GM19455 (cell line): ENCODE results near the gene RAI14.
A peak's percentile ranks its signal among the peaks of the same experiment; 100 is the strongest.
"Not testable (repeated sequence)": the region's sequence is repeated elsewhere in the genome, so short reads cannot be mapped to it uniquely, and the experiment has no call there.

Experiments
- ATAC-seq: cut with Tn5 transposase; IDR thresholded peaks from one replicate; pipeline ENCODE4 v1.9.1; 2021; ENCODE audit not compliant: unreplicated experiment

The RAI14 gene

DNA sequence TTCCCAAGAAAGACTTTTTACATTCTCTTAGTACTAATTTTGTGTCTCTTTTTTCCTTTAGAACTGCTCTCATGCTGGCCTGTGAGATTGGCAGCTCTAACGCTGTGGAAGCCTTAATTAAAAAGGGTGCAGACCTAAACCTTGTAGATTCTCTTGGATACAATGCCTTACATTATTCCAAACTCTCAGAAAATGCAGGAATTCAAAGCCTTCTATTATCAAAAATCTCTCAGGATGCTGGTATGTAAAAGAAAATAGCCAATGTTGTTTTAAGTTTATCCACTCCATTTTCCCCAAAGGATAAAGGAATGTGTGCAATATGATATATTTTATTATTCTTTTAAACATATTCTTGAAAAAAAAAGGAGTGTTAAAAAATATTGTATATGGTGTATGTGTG lies 155.6 kb downstream of the RAI14 start:
- ATAC-seq = no peak

- ATAC-seq = no peak
These were observed 157.4 kb downstream of the RAI14 start for GRCh38 chr5:34813509-34813908.

DNA sequence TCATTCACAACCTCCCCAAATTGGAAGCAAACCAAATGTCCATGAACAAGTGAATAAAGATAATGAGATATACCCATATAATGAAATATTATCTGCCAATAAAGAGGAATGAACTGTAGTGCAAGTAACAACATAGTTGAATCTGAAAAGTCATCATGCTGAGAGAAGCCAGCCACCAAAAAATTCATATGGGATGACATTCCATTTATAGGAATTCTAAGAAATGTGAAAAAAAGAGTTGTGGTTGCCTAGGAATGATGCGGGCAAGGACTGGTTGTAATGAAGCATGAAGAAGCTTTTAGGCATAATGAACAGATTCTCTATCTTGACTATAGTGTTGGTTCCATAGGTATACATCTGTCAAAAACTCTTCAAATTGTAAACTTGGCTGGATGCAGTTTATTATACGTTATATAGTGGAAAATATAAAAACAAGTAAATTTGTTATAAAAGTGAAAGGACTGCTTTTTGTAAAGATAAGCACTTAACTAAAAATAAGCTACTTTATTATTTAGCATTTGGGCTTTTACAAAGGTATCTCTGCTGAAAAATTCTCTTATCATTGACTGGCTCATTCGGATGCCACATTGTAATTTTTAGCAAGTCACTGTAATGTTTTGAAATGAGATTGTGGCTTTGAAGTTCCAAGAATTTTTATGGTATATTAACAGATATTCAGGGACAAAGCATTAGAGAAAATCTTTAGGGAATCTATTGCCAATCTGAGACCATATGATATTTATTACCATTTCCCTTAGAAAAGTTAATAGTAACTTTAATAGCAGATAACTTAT lies 161.6 kb downstream of the RAI14 start:
- no peak for ATAC-seq

- no peak for ATAC-seq
These were observed 162.6 kb downstream of the RAI14 start for GRCh38 chr5:34818717-34819116.

DNA sequence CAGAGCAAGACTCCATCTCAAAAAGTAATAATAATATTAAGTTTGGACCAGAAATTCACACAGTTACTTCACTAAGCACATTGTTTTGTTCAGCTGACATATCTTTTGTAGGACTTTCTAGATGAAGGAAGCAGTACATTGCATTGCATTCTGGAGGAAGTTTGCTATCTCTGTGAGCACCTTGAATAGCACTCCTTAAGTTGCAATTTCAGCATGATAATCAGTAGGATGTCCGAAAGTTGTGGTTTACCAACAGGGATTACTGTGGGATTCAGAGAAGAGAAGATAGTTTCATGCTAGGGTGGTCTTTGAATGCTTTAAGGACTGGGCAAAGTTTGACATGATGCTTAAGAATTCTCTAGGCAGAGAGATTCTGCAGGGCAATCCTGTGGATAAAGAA lies 164.5 kb downstream of the RAI14 start:
- no peak for ATAC-seq

DNA sequence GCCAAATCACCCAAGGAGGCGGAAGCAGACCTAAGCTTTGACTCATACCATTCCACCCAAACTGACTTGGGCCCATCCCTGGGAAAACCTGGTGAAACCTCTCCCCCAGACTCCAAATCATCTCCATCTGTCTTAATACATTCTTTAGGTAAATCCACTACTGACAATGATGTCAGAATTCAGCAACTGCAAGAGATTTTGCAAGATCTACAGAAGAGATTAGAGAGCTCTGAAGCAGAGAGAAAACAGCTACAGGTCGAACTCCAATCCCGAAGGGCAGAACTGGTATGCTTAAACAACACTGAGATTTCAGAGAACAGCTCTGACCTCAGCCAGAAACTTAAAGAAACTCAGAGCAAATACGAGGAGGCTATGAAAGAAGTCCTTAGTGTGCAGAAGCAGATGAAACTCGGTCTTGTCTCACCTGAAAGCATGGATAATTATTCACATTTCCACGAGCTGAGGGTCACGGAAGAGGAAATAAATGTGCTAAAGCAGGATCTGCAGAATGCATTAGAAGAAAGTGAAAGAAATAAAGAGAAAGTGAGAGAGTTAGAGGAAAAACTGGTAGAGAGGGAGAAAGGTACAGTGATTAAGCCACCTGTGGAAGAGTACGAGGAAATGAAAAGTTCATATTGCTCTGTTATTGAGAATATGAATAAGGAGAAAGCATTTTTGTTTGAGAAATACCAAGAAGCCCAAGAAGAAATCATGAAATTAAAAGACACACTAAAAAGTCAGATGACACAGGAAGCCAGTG lies 167.0 kb downstream of the RAI14 start:
- no peak for ATAC-seq

DNA sequence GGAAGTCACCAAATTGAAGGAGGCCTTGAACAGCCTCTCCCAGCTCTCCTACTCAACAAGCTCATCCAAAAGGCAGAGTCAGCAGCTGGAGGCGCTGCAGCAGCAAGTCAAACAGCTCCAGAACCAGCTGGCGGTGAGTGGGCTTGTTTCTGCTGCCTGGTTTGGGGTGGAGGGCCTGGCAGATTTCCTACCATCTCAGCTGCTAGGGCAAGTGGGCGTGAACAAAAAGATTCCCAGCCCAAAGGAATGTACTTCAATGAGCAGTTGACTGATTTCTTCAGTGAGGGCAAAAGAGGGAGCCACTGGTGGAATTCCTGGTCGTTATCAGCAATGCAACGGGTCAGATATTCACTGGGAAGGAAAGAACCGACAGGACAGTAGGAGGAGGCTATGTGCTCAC lies 170.2 kb downstream of the RAI14 start:
- ATAC-seq = no peak

DNA sequence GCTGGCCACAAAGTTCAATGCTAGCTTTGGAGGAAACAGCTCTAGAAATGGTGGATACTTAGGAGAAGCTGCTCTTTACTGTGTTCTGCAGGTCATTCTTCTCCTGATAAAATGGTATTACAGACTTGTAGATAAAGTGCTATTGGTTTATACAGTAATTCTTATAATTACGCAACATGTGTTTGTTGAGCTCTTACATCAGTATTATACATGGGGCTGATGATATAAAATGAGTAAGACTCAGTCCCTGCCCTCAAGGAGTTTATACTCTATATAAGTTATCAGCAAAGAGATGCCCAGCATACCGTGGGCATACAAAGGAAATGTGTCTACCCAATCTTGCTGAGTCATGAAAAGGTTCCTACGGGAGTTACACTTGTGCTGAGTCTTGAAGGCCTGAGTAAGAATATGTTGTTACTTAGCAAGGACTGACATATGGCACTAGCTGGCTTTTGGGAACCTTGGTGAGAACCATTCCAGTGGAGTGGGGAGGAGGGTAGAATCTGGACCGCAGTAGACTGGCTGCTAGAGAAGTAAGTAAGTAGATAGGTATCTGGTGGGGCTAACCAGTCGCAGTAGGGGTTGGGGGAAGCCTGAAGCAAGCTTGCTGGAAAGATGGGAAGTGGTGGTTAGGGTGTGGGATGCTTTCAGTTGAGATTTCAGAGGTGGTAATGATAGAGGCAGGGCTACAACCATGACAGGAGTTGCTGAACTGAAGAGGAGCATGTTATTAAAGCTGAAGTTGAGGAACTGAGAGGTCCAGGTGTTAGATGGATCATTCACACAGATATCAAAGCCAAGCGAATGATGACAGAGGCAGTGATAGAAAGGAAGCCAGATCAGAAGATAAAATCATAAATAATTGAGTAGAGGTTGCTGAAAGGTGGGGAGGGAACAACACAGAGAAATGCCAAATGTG lies 171.7 kb downstream of the RAI14 start:
- ATAC-seq = no peak

DNA sequence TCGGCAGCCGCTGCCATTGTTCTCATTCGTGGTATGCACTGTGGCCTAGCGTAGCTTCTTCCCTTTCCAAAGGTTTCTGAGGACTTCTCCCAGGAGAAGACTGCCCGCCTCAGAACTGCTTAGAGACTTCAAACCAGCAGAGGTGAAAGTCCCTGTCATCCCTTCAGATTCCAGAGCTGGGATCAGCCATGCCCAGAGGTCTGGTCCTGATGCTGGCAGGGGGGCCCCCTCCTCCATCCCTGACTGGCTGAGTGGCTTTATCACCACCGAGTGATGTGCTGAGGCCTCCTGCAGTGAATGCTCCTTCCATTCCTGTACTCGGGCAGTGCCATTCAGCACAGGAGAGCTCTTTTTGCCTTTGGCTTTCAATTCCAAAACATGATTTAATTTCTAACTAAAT lies 174.7 kb downstream of the RAI14 start:
- ATAC-seq = not testable (repeated sequence)

- no peak for ATAC-seq
These were observed 175.2 kb downstream of the RAI14 start for GRCh38 chr5:34831303-34831702.

GRCh38 chr5:34832568-34832967 lies 176.4 kb downstream of the RAI14 start:
- no peak for ATAC-seq

DNA sequence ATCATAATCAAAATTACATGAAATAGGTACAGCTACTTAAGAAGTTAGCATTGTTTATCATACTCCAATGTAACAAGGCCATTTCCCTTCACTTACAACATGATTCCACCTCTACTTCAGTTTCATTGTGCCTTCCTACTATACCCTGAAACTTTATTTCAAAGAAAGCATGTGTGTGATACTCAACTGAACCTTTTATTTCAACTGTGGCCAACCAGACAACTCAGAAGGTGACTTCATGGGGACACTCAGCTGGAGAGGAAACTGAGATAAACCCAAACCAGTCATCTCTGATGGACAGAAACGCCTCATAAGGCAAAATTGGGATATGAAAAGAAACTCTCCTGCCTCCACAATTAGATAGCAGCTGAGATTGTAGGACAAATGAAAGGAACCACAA lies 177.0 kb downstream of the RAI14 start:
- ATAC-seq = no peak

- no peak for ATAC-seq
These were observed 178.1 kb downstream of the RAI14 start for GRCh38 chr5:34833976-34834793.

GRCh38 chr5:34834794-34835089 lies 178.6 kb downstream of the RAI14 start:
- no peak for ATAC-seq

DNA sequence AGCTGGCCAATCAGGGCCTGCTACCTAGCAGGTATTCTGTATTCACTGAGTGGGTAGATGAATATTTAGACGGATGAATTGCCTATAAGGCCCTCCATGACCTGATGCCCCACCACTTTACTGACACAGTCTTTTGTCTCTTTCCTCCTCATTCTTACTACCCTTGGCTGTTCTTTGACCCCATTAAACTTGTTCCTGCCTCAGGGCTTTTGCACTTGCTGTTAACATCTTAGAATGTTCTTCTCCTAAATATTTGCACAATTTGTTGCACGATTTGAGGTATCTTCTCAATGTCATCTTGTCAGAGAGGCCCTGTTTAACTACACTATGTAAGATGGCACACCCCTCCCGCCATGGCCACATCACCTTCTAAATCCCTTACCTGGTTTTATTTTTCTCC lies 179.5 kb downstream of the RAI14 start:
- ATAC-seq = no peak

- peak; percentile 99 for ATAC-seq
These were observed 182.9 kb downstream of the RAI14 start, which contains the start of gene TTC23L for GRCh38 chr5:34838785-34839714. TTC23L (plus strand) TSS chr5:34839164; CDS start chr5:34840672, 1,508 bp downstream.

DNA sequence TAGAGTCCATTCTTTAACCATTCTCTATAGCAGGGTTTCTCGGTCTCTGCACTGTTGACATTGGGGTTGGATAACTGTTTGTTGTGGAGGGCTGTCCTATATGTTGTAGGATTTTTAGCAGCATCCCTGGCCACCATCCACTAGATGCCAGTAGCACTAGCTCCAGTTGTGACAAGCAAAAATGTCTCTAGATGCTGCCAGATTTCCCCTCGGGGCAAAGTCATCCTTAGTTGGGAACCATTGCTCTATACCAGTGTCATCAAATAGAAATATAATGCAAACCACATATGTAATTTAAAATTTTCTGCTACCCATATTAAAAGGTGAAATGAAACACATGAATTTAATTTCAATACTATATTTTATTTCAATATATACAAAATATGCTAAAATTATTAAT lies 185.7 kb downstream of the RAI14 start:
- no peak for ATAC-seq

DNA sequence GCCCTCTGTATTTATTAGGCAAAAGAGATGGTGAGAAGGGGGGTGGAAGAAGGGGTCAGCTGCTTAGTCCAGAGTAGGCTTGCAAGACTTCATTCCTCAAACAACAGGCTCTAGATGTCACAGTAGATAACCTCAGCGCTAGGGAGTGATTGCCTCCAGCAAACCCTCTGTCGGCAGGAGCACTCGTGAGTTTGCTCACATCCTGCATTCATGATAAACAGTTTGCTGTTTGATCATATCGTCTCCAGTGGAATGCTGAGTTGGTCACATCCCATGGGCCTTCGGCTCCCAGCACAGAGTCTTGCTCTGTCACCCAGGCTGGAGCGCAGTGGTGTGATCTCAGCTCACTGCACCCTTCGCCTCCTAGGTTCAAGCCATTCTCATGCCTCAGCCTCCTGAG lies 186.4 kb downstream of the RAI14 start:
- no peak for ATAC-seq

DNA sequence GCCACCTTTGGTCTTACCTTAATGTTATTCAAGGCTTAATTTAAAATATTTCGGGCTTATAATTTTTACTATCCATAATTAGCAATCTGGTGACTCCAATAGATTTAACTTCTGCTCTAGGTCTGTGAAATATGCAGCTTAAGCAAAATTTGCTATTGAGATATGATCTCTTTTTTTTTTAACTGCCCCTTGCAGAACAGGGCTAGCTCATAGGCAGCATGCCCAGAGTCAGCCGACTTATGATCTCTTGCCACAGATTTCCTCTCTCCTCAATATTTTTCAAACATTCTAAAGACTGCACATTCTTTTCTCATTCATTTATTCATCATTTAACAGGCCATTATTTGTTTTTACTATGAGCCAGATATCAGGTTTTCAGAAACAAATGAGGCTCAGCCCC lies 187.4 kb downstream of the RAI14 start:
- ATAC-seq = no peak

DNA sequence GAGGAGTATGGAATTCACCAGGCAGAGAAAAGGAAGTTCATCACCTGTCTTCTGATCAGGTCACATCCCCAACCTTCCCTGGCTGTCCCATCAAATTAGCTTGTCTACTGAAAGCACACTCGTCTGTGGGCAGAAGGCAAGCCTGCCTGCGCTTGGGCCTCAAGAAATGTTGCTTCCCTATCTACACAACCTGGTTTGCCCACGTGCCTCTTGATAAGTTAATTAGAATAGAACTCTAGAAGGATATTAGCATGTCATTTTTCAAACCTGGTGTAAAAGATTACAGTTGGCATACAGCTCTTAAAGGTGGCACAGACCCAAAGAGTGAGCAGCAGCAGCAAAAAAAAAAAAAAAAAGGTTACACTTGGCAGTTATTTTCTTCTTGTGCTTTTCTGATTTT lies 188.0 kb downstream of the RAI14 start:
- ATAC-seq = no peak
